Measurements from ENCODE around the gene ABHD6. TPM values are rescaled to one million over a fixed set of nuclear protein-coding genes. Genes with fewer than 3 reads are reported as not detected.
A peak's percentile ranks its signal among the peaks of the same experiment; 100 is the strongest.

ABHD6 gene
- total and polyA plus RNA-seq, 7 experiments from 2014 or later, result 2.5 to 7.3 (median 6.4) TPM

- no peak for ATAC-seq
- Histone ChIP-seq H3K27me3 (ENCODE audit: control insufficient read depth in 2 of 2, insufficient read depth in 2 of 2, low read length in 2 of 2) (no peaks in the 10 kb centered on the region), H3K4me3 (ENCODE audit: low read length) (no peak overlapping the region), H3K27ac (ENCODE audit: low read depth, low read length) (no peak overlapping the region), H3K4me1 (ENCODE audit: control insufficient read depth in 2 of 2, insufficient read depth in 2 of 2, low read length in 2 of 2) (no peaks in the 10 kb centered on the region), H3K9me3 (ENCODE audit: control insufficient read depth in 2 of 3, low read length in 3 of 3) (no peaks in the 10 kb centered on the region), H3K36me3 (ENCODE audit: control insufficient read depth in 2 of 3, insufficient read depth in 3 of 3, low read length in 3 of 3) (peaks cover 0 to 3% (median 0%) of the 10 kb centered on the region in 3 experiments)
- no peak for DNase-seq
- H3K27me3 Mint-ChIP-seq, result no peaks in the 10 kb centered on the region
- intact Hi-C loops (cut with micrococcal nuclease), result no loop called here
- no peak overlapping the region for H3K4me3 Mint-ChIP-seq
- peaks cover 0 to 3% (median 0%) of the 10 kb centered on the region in 7 donors for H3K4me1 Mint-ChIP-seq
- peaks cover 0 to 29% (median 7%) of the 10 kb centered on the region in 5 donors for H3K36me3 Mint-ChIP-seq
- no peak overlapping the region for H3K27ac Mint-ChIP-seq
- ChIA-PET CTCF (no interaction called here), POLR2A (no interaction called here)
- H3K9me3 Mint-ChIP-seq, result peaks cover 0 to 5% (median 0%) of the 10 kb centered on the region in 11 donors
These were observed 54.2 kb downstream of the ABHD6 start for GRCh38 chr3:58291671-58292338.

GRCh38 chr3:58292866-58293265, 55.3 kb downstream of the ABHD6 start:
- CTCF ChIA-PET, result interaction anchor here (1.1 kb wide), 1 partner anchor 14 kb away, joined by 3 read pairs; the partner anchor contains the start of genes HTD2 and RPP14
- POLR2A ChIA-PET, result no interaction called here
- Mint-ChIP-seq H3K36me3 (peaks cover 0 to 24% (median 7%) of the 10 kb centered on the region in 5 donors), H3K4me1 (peaks cover 0 to 3% (median 0%) of the 10 kb centered on the region in 7 donors), H3K27me3 (no peaks in the 10 kb centered on the region), H3K27ac (peak overlapping the region in 1 of 9 donors; percentile 22), H3K9me3 (peaks cover 0 to 5% (median 0%) of the 10 kb centered on the region in 11 donors), H3K4me3 (no peak overlapping the region)
- Histone ChIP-seq H3K4me1 (ENCODE audit: control insufficient read depth in 2 of 2, insufficient read depth in 2 of 2, low read length in 2 of 2) (no peaks in the 10 kb centered on the region), H3K4me3 (ENCODE audit: low read length) (no peak overlapping the region), H3K9me3 (ENCODE audit: control insufficient read depth in 2 of 3, low read length in 3 of 3) (no peaks in the 10 kb centered on the region), H3K27me3 (ENCODE audit: control insufficient read depth in 2 of 2, insufficient read depth in 2 of 2, low read length in 2 of 2) (no peaks in the 10 kb centered on the region), H3K36me3 (ENCODE audit: control insufficient read depth in 2 of 3, insufficient read depth in 3 of 3, low read length in 3 of 3) (peaks cover 0 to 3% (median 0%) of the 10 kb centered on the region in 3 experiments), H3K27ac (ENCODE audit: low read depth, low read length) (no peak overlapping the region)
- intact Hi-C loops (cut with micrococcal nuclease), result no loop called here
- ATAC-seq, result no peak
- DNase-seq, result no peak

GRCh38 chr3:58293516-58293915, 55.9 kb downstream of the ABHD6 start:
- Mint-ChIP-seq H3K4me3 (no peak overlapping the region), H3K36me3 (peaks cover 0 to 18% (median 7%) of the 10 kb centered on the region in 5 donors), H3K27me3 (peaks cover 0 to 4% (median 3%) of the 10 kb centered on the region in 5 donors), H3K9me3 (peaks cover 0 to 5% (median 0%) of the 10 kb centered on the region in 11 donors), H3K4me1 (peaks cover 0 to 3% (median 0%) of the 10 kb centered on the region in 7 donors), H3K27ac (no peak overlapping the region)
- ChIA-PET CTCF (interaction anchor here (0.8 to 1.1 kb wide), 2 partner anchors 13 to 572 kb away, joined by 3 read pairs; partner anchors contain the start of genes HTD2 and RPP14), POLR2A (no interaction called here)
- Histone ChIP-seq H3K4me1 (ENCODE audit: control insufficient read depth in 2 of 2, insufficient read depth in 2 of 2, low read length in 2 of 2) (no peaks in the 10 kb centered on the region), H3K4me3 (ENCODE audit: low read length) (no peak overlapping the region), H3K27me3 (ENCODE audit: control insufficient read depth in 2 of 2, insufficient read depth in 2 of 2, low read length in 2 of 2) (no peaks in the 10 kb centered on the region), H3K36me3 (ENCODE audit: control insufficient read depth in 2 of 3, insufficient read depth in 3 of 3, low read length in 3 of 3) (peaks cover 0 to 3% (median 0%) of the 10 kb centered on the region in 3 experiments), H3K9me3 (ENCODE audit: control insufficient read depth in 2 of 3, low read length in 3 of 3) (no peaks in the 10 kb centered on the region), H3K27ac (ENCODE audit: low read depth, low read length) (no peak overlapping the region)
- no peak for DNase-seq
- intact Hi-C loops (cut with micrococcal nuclease), result no loop called here
- no peak for ATAC-seq

- ATAC-seq (no peak), DNase-seq (no peak)
- POLR2A ChIA-PET, result no interaction called here
These were observed 58.7 kb downstream of the ABHD6 start for GRCh38 chr3:58296269-58296668.

DNA sequence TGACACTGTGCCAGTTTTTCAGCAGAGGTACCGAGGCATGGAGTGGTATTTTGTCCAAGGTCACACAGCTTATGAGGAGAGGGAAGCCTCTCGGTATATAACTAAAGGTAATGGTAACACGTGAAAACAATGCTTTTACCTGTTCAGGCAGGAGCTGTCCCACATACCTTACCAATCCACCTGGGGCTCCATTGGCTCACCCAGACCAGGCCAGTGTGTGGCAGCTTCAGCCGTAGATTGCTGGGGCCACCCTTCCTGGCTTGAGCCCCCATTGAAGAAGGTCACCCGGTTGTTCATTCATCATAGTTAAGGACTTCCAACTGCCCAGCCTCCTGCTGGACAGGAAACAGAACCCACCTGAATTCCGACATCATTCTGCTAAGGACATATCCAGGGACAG, 59.3 kb downstream of the ABHD6 start:
- CTCF ChIA-PET, result no interaction called here
- peaks cover 0 to 3% (median 0%) of the 10 kb centered on the region in 7 donors for H3K4me1 Mint-ChIP-seq
- H3K36me3 ChIP-seq (ENCODE audit: control insufficient read depth in 2 of 3, insufficient read depth in 3 of 3, low read length in 3 of 3), result peaks cover 0 to 3% (median 0%) of the 10 kb centered on the region in 3 experiments
- no peak overlapping the region for H3K4me3 Mint-ChIP-seq
- DNase-seq (no peak), ATAC-seq (no peak)
- peaks cover 0 to 13% (median 3%) of the 10 kb centered on the region in 5 donors for H3K36me3 Mint-ChIP-seq
- no peak overlapping the region for H3K4me3 ChIP-seq (ENCODE audit: low read length)
- no peaks in the 10 kb centered on the region for H3K4me1 ChIP-seq (ENCODE audit: control insufficient read depth in 2 of 2, insufficient read depth in 2 of 2, low read length in 2 of 2)
- H3K27me3 Mint-ChIP-seq, result peaks cover 19 to 28% (median 20%) of the 10 kb centered on the region in 5 donors
- peaks cover 0 to 11% (median 3%) of the 10 kb centered on the region in 11 donors for H3K9me3 Mint-ChIP-seq
- H3K27me3 ChIP-seq (ENCODE audit: control insufficient read depth in 2 of 2, insufficient read depth in 2 of 2, low read length in 2 of 2), result no peaks in the 10 kb centered on the region
- H3K27ac ChIP-seq (ENCODE audit: low read depth, low read length), result no peak overlapping the region
- no peak overlapping the region for H3K27ac Mint-ChIP-seq
- no peaks in the 10 kb centered on the region for H3K9me3 ChIP-seq (ENCODE audit: control insufficient read depth in 2 of 3, low read length in 3 of 3)
- intact Hi-C loops (cut with micrococcal nuclease), result no loop called here
- POLR2A ChIA-PET, result no interaction called here

More at GRCh38 chr3:58296269-58296668, 58.7 kb downstream of the ABHD6 start:
- peaks cover 0 to 3% (median 0%) of the 10 kb centered on the region in 3 experiments for H3K36me3 ChIP-seq (ENCODE audit: control insufficient read depth in 2 of 3, insufficient read depth in 3 of 3, low read length in 3 of 3)
- peaks cover 16 to 24% (median 16%) of the 10 kb centered on the region in 5 donors for H3K27me3 Mint-ChIP-seq
- H3K4me1 ChIP-seq (ENCODE audit: control insufficient read depth in 2 of 2, insufficient read depth in 2 of 2, low read length in 2 of 2), result no peaks in the 10 kb centered on the region
- H3K27ac ChIP-seq (ENCODE audit: low read depth, low read length), result no peak overlapping the region
- no peaks in the 10 kb centered on the region for H3K27me3 ChIP-seq (ENCODE audit: control insufficient read depth in 2 of 2, insufficient read depth in 2 of 2, low read length in 2 of 2)
- no peaks in the 10 kb centered on the region for H3K9me3 ChIP-seq (ENCODE audit: control insufficient read depth in 2 of 3, low read length in 3 of 3)
- H3K4me1 Mint-ChIP-seq, result peaks cover 0 to 3% (median 0%) of the 10 kb centered on the region in 7 donors
- H3K36me3 Mint-ChIP-seq, result peaks cover 0 to 14% (median 4%) of the 10 kb centered on the region in 5 donors
- intact Hi-C loops (cut with micrococcal nuclease), result no loop called here
- peaks cover 0 to 11% (median under 1%) of the 10 kb centered on the region in 11 donors for H3K9me3 Mint-ChIP-seq
- no peak overlapping the region for H3K4me3 ChIP-seq (ENCODE audit: low read length)
- H3K4me3 Mint-ChIP-seq, result no peak overlapping the region
- CTCF ChIA-PET, result no interaction called here
- H3K27ac Mint-ChIP-seq, result no peak overlapping the region

GRCh38 chr3:58298190-58298589, 60.6 kb downstream of the ABHD6 start:
- no peak for ATAC-seq
- H3K9me3 ChIP-seq (ENCODE audit: control insufficient read depth in 2 of 3, low read length in 3 of 3), result no peaks in the 10 kb centered on the region

More at GRCh38 chr3:58298190-58298589, 60.6 kb downstream of the ABHD6 start:
- H3K27me3 Mint-ChIP-seq, result peaks cover 20 to 28% (median 25%) of the 10 kb centered on the region in 5 donors
- Histone ChIP-seq H3K27me3 (ENCODE audit: control insufficient read depth in 2 of 2, insufficient read depth in 2 of 2, low read length in 2 of 2) (no peaks in the 10 kb centered on the region), H3K4me3 (ENCODE audit: low read length) (no peak overlapping the region), H3K4me1 (ENCODE audit: control insufficient read depth in 2 of 2, insufficient read depth in 2 of 2, low read length in 2 of 2) (no peaks in the 10 kb centered on the region), H3K27ac (ENCODE audit: low read depth, low read length) (no peak overlapping the region), H3K36me3 (ENCODE audit: control insufficient read depth in 2 of 3, insufficient read depth in 3 of 3, low read length in 3 of 3) (peaks cover 0 to 3% (median 0%) of the 10 kb centered on the region in 3 experiments)
- intact Hi-C loops (cut with micrococcal nuclease), result no loop called here
- DNase-seq, result no peak
- H3K4me1 Mint-ChIP-seq, result peaks cover 0 to 1% (median 0%) of the 10 kb centered on the region in 7 donors
- peaks cover 0 to 12% (median 4%) of the 10 kb centered on the region in 11 donors for H3K9me3 Mint-ChIP-seq
- CTCF ChIA-PET, result no interaction called here
- H3K4me3 Mint-ChIP-seq, result no peak overlapping the region
- POLR2A ChIA-PET, result no interaction called here
- peaks cover 0 to 9% (median 3%) of the 10 kb centered on the region in 5 donors for H3K36me3 Mint-ChIP-seq
- H3K27ac Mint-ChIP-seq, result no peak overlapping the region

All from naive thymus-derived CD4-positive, alpha-beta T cell (primary cell).